ENCODE data around the gene HOXB7.

DNA sequence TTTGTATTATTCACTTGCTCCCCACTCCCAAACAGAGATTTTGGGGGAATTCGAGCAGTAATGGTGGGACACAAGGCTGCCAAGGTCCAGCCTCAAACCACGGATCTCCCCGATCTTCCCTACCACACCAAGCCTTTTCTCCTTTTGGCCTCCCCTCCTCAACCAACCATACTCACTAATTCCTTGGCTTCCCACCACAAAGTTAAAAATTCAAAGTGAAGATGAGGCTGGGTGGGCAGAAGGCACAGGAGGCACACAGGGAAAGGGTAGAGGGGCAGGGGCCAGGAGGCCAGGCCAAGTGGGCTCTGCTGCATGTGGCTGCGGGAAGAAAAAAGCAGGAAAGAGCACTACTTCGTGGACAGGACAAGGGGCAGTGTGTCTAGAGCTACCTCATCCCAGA lies 47.9 kb downstream of the HOXB7 start:
- TF ChIP-seq POLR2A (IDR thresholded peaks at IDR 0.05; ENCODE audit: low read depth, low read length) (no peak), TAF1 (IDR thresholded peaks at IDR 0.05; ENCODE audit: borderline replicate concordance, low read depth, low read length) (no peak), POLR2AphosphoS5 (IDR thresholded peaks at IDR 0.05; ENCODE audit: low read depth, low read length) (no peak)

Data from GM12892 (cell line).